Left lobe of liver (tissue), 2 donors: Measurements from ENCODE around the gene DAGLA. TPM values are rescaled to one million over a fixed set of nuclear protein-coding genes. Genes with fewer than 3 reads are reported as not detected.

Experiments
- ATAC-seq: fragments of 200-7000 bp; cut with Tn5 transposase; one replicate; pipeline ENCODE4 v1.9.1; 2020; ENCODE audit warnings: mild to moderate bottlenecking, moderate library complexity
- DNase-seq: peaks from one replicate; pipeline ENCODE4 v3.0.0-alpha.2; 2020; ENCODE audit warnings: low spot score
- total RNA-seq: library from RNA; stranded (reverse); gene quantifications from one replicate; pipeline ENCODE4 v1.2.1, GENCODE V29; 2021
- donor health status: DM: no; HTN: no; CAD: no; lungs with moderate emphysema.
- donor health status: DM: no; HTN: yes; CAD: no.

DAGLA gene
- total RNA-seq, 1 donor from 2014 or later, result 0.35 TPM

DNA sequence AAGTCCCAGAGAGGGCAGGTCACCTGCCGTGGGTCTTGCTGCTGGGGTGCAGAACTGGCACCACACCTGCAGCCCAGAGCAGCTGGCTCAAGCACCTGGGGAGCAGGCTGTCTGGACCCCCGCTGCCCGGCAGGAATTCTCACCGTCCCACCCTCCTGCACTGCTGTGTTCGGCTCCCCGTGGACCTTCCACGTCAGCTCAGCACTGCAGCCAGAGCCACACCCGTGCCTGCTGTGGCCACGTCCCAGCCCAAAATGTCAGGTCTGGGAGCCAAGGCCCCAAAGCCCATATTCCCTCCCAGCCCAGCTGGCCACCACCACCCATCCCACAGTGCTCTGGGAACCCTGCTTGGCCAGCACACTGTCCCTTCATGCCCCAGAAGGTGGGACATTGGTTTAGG is 44.2 kb downstream of the DAGLA start:
- ATAC-seq (no peak), DNase-seq (no peak)

DNA sequence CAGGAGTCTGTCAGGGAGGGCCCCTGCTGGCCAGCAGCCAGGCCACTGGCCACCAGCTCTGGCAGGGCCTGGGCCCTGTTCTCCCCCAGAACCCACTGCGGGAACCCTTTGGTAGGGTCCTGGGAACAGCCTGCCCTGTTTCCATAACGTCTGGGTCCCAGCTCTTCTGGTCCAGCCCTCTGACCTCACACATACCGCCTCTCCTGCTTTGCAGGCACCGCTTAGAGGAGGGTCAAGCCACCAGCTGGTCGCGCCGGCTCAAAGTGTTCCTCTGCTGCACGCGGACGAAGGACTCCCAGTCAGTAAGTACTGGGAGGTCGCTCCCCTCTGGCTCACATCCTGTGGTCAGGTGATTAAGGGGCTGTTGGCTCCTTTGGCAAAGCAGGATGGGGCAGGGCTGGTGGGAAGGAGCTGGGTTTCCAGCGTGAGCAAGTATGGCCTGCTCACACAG is 45.6 kb downstream of the DAGLA start:
- no peak for ATAC-seq
- DNase-seq, result no peak

DNA sequence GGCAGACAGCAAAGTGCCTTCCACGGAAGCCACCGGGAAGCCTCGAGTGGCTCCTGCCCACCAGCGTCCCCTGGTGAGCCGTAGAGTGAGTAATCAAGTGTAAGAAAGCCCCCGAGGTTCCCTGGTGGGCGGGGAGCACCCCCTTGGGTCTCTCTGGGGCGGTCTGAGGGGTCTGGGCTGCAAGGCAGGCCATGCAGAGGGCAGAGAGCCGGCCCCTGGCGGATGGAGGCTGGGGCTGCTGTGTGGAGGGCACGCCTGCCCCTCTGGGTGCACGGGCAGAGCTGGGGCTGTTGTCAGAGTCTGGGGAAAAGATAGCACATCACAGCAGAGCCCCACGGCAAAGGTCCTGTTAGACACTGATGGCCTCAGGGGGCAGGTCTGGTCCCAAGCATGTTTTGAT is 46.6 kb downstream of the DAGLA start:
- ATAC-seq, result no peak
- no peak for DNase-seq

DNA sequence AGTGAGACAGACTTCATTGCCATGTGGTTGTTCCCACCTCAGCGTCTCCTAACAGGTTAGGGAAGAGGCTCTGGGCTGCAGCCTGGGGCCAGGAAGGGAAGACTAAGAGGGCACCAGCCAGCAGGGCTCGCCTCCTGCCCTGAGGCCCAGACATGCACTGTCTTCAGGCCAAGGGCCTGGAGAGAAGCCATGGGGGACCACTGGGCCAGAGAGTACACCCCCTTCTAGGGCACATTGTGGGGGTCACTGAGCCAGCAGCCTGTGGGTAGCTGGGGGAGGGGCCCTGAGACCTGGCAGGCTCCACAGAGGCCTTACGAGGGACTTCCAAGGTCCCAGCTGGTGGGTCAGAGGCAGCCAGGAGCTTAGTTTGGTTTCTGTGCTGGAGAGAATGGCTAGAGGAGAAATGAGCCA is 47.2 kb downstream of the DAGLA start:
- ATAC-seq (no peak), DNase-seq (no peak)

DNA sequence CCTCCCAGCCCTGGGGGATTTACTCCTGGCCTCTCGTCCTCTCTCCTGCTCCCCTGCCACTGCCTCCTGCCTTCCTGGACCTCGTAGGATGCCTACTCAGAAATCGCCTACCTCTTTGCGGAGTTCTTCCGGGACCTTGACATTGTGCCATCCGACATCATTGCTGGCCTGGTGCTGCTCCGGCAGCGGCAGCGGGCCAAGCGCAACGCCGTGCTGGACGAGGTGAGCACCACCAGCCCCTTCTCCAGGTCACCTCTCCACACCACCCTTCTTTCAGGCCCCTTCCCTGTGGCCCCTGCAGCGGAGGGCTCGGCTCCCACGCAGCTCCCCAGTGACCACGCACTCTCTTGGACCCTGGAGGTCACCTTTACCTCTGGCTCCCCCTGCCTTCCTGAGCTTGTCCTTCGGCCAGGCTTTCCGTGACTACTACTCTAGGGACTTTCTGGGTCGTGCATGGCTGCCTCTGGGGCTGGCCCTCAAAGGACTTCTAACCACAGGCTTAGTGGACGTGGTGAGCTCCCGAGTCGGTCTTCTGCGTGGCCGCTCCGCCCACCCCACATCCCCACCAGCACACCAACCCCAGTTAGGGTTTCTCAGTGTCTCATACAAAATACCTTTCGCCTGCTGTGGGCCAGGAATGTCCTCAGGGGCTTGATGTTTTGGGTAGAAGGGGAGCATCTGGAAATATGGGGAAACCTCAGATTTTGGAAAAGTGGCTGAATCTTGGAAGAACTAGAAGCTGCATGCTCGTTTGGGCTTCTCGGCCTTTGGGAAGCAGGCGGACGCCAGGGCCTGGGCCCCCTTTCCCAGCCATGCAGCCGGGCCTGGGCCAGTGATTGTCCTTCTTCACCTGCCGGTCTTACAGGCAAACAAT is 48.1 kb downstream of the DAGLA start:
- ATAC-seq (no peak), DNase-seq (no peak)

DNA sequence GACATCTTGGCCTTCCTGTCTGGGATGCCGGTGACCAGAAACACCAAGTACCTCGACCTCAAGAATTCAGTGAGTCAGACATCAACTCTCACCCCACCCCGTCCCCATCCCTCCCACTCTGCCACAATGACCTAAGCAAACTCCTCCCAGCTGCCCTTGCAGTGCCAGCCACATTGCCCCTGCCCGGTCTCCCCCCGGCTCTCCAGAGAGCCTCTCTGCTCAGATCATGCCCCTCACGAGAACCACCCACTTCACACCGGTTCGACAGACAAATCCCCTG is 48.7 kb downstream of the DAGLA start:
- DNase-seq (no peak), ATAC-seq (no peak)

DNA sequence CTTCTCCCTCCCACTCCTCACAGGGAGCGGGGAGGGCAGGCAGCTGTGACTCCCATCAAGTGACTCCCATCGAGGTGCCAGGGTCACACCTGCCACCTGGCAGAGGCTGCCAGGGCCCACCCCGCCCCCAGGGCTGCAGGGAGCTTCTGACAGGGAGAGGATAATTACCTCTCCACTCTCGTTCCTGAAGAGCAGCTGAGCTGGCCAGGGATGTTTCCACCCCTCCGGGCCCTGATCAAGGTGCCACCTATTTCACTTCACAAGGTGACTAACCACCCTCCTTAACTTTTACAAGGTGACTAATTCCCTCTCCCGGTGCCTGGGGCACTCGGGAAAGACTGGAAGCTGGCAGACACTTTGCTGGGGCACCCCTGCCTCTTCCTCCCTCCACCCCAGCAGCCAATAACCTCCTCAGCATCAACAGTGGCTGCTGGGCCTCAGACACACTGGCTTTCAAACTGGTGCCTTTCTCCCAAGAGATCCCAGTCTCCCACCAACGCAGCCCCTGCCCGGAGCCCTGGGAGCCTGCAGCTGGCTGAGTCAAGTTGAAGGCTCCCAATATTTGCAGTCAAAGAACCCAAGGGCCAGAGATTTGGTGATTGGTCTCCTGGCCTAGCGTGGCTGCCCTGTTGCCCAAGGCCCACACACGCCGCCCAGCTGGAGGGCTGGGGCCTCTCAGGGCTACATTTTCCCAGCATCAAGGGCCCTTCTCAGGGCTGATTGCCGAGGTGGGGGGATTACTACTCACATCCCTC is 50.2 kb downstream of the DAGLA start:
- DNase-seq (no peak), ATAC-seq (no peak)

DNA sequence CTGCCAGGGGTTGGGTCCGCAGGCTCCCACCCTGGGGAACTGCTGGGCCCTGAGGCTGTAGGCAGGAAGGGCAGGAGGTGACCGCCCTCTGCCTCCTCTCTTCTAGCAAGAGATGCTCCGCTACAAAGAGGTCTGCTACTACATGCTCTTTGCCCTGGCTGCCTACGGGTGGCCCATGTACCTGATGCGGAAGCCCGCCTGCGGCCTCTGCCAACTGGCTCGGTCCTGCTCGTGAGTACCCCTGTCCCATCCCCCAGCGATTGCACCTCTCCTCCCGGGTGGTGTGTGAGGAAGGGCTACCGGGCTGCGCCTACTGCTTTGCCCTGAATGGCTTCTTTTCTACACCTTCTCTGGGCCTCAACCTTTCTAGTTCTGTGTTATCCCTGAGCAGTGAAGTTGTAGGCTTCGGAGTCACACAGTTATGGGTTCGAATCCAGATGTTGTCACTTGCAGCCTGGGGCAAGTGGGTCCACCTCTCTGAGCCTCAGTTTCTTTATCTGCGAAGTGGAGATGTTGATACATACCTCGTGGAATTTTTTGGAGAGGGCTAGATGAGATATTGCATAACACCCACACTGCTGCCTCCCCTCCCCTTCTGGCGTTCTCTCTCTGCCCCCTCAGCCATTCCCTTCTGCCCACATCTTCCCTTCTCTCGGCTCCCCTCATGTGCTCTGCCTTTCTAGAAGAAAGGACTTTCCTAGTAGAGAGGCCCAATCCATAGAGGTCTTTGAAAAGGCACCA is 51.2 kb downstream of the DAGLA start:
- no peak for ATAC-seq
- DNase-seq, result no peak

DNA sequence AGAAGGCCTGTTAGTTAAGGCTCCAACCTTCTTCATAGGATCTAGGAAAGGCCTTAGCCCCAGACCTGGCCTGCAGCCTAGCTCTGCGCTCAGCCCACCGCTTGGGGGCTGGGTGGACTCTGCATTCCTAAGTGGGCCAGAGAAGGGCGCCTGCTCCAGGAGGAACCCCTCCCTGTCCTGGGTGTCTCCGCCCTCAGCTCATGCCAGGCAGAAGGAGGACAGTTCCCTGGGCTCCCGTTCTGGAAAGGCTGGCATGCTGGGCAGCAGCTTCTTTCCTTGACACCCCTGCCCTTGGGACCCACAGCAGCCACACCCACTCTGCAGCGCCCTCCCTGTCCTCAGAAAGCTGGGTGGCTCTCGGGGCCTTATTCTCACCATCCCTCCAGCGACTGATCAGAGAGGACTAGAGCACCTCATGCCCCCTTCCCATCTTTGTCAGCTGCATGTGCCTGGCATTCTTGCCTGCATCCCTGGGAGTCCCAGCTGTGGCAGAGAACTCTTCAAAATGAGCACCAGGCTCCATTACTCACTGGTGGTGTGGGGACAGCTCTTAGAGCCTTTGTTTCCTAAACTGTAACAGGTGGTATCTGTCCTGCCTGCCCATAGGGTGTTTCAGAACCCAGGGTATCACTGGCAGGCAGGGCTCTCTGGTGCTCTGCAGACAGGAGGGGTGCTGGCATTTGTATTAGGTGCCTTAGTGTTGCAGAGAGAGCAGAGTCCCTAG is 51.9 kb downstream of the DAGLA start:
- no peak for DNase-seq

DNA sequence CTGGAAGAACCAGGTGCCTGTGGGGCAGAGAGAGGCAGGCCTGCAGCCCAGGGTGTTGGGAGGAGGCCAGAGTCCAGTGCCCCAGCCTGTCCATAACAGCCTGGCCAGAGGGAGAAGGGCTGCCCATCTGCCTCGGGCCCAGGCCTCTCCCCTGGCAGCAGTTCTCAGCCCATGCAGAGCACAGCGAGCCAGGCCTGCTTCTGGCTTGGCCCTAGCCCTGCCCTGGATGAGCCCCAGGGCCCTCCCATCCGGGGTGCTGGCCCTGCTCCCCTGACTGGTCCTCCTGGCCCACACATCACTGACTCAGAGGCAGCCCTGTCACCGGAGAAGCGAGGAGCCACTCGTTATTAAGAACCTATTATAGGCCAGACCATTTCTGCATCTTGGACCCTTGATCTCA is 52.5 kb downstream of the DAGLA start:
- DNase-seq (no peak), ATAC-seq (no peak)

More for the DNA sequence above, 51.9 kb downstream of the DAGLA start:
- ATAC-seq, result no peak

DNA sequence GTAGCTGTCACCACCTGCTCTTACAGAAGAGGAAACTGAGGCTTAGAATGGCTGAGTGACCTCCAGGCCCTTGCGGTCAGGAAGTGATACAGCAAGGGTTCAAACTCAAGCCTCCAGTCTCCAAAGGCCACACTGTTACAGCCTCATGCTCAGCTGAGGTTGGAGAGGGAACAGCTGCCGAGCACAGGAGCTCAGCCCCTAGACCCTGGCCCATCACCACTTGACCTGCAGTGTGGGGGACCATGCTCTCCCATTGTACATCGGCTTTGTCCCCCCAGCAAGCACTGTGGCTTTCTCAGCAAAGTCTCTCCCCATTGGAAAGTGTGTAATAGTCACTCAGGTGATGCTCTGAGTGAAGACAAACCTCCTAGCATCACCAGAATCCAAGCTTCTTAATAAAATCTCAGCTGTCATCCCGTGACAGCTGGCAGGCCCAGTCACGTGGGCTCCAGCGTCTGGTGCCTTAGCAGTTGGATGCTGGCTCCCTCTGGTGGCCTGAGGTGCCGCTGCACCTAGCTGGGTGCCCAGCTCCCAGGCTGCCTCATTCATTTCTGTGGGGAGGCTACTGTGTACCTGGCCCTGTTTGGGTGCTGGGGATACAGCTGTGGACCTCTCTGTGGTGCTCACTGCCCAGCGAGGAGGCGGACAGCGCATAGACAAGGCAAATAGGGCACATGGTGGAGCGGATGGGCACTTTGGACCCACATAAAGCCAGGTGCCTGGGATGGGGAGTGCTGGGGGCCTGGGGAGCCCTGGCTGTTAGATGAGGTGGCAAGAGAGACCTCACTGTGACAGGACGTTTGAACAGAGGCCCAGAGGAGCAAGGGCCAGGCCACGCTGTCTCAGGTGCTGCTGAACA is 53.2 kb downstream of the DAGLA start:
- DNase-seq, result peak; percentile 80
- ATAC-seq, result peak; percentile 97

DNA sequence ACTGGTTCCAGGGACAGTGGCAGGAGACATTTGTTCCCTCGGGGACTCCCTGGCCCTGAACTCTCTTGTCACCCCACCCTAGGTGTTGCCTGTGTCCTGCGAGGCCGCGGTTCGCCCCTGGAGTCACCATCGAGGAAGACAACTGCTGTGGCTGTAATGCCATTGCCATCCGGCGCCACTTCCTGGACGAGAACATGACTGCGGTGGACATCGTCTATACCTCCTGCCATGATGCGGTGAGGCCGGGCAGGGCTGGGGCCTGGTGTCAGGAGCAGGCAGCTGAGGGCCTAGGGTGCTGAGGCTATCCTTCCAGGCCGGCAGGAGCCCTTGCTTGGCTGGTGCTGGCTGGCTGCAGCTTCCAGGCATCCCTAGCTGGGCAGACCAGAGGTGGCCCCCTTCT is 54.6 kb downstream of the DAGLA start:
- DNase-seq, result no peak
- no peak for ATAC-seq

DNA sequence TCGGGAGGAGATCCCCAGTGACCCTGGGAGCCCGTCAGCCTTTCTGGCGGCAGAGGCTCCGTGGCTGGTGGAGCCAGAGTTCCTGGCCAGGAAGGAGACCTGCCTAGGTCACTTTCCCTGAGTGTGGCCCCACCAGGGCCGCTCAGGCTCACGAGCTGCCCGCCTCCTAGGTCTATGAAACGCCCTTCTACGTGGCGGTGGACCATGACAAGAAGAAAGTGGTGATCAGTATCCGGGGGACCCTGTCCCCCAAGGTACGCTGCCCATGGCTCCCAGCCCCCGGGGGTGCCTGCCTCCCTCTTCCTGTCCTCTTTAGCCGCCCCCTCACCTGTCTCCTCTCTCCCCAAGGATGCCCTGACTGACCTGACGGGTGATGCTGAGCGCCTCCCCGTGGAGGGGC is 55.2 kb downstream of the DAGLA start:
- no peak for DNase-seq
- no peak for ATAC-seq

DNA sequence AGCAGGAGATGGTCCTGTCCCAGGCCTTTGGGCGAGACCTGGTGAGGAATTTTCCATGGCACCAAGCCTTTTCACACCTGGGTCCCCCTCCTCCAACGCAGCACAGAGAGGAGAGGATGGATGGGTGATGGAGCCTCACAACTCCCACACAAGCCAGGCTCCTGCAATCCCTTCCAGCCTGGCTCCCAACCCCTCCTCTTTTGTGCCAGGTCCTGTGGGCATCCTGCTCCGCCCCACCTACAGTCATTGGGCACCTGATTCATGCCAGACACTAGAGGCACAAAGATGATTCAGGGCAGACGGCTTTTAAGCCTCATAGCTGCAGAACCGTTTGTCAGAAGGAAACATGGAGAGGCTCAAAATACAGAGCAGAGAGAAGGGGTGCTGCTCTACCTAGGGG is 56.1 kb downstream of the DAGLA start:
- DNase-seq, result no peak

DNA sequence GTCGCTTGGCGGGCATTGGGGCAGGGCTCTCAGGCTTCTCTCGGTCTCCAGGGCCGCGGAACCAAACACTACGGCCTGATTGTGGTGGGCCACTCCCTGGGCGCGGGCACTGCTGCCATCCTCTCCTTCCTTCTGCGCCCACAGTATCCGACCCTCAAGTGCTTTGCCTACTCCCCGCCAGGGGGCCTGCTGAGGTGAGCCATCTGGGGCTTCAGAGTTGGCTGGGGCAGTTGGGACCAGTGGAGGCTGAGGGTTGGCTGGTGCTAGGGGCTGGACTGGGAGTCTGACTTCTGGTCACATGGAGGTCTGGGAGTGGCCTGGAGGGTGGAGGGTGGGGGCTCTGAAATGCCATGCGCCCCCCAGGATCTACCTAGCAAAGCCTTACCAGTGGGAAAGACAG is 56.9 kb downstream of the DAGLA start:
- DNase-seq, result no peak
- ATAC-seq, result no peak

More for the DNA sequence above, 56.1 kb downstream of the DAGLA start:
- ATAC-seq, result no peak

DNA sequence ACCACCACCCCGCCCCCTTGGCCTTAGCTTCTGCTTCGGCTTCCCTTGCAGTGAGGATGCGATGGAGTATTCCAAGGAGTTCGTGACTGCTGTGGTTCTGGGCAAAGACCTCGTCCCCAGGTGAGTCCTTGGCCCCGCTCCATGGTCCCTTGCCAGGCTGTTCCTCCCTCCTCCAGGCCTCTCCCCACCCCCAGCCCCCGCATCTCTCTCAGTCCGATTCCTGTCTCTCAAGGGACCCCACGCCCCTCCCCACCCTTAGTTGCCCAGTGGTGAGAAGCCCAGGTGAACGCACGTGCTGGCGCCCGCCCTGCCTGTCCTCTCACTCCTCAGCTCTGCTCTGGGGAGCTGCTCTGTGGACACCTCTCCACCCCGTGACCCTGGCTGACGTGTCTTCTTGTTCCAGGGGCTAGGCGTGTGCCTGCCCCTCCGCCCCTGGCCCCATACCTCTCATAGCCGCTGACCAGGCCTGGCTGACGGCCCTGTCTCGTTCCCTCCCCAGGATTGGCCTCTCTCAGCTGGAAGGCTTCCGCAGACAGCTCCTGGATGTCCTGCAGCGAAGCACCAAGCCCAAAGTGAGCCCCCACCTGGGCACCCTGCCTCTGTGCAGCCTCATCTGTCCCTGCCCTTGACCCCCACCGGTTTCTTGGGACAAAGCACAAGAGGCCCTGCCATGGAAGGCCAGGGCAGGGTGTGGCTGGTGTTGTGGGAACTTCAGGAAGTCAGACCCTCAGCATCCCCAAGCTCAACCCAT is 57.6 kb downstream of the DAGLA start:
- DNase-seq, result no peak
- ATAC-seq, result no peak

DNA sequence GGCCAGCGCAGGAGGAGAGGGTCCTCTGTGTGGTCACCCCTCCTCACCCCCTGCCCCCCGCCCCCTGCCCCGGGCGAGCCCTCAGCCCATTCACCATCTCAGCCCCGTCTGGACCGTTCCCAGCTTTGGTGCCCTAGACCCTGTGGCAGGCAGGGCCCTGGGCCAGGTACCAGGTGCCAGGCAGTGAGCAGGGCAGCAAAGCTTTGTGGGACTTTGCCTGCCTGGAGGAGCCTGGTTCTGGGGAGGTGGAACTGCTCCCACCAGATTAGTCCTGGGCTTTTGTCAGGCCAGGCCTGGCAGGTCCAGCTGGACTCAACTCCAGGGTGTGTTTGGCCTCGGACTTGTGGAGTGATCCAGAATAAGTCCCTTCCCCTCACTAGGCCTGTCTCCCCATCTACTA is 58.6 kb downstream of the DAGLA start:
- no peak for DNase-seq
- ATAC-seq, result no peak

DNA sequence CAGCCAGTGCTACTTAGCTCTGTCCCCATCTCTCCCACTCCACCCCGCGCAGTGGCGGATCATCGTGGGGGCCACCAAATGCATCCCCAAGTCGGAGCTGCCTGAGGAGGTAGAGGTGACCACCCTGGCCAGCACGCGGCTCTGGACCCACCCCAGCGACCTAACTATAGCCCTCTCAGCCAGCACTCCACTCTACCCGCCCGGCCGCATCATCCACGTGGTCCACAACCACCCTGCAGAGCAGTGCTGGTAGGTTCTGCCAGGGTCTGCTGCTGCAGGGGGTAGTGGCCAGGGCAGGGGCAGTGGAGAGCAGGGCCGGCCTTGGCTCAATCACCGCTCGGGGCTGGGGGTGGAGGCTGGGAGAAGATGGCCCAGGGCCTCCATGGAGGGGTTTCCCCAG is 59.2 kb downstream of the DAGLA start:
- ATAC-seq (no peak), DNase-seq (no peak)

DNA sequence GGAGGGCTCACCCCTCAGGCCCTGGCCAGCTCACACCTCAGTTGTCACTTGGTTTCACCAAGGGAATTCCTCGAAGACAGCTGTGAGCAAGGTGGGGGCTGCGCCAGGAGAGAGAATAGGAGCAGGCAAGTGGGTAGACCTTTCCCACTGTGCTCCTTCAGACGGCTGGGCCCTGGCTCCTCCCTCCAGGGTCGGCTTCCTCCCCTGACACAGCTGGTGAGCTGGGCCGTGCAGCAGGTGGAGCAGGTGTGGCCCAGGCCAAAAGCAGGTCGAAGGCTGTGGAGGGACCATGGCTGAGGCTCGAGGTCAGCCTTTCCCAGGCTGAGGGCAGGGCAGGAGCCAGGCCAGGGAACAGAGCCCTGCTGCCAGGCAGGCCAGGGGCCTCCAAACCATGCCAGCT is 59.8 kb downstream of the DAGLA start:
- ATAC-seq (peak; percentile 31), DNase-seq (no peak)
